Measurements from ENCODE around the gene SLC48A1.

SLC48A1 gene

GRCh38 chr12:47739979-47740378 lies 33.1 kb upstream of the SLC48A1 start:
- ATAC-seq (no peak), DNase-seq (no peak)
- Mint-ChIP-seq H3K27me3 (peaks cover 16% of the 10 kb centered on the region), H3K4me1 (peaks cover 45% of the 10 kb centered on the region), H3K9me3 (no peaks in the 10 kb centered on the region), H3K4me3 (no peak overlapping the region), H3K27ac (peak overlapping the region in 1 of 2 donors; percentile 46)

GRCh38 chr12:47740606-47741339 lies 32.3 kb upstream of the SLC48A1 start:
- Mint-ChIP-seq H3K27ac (no peak overlapping the region), H3K9me3 (no peaks in the 10 kb centered on the region), H3K4me1 (peaks cover 45% of the 10 kb centered on the region), H3K27me3 (peaks cover 23% of the 10 kb centered on the region), H3K4me3 (peak overlapping the region in 1 of 2 donors; percentile 16)
- peak; percentile 6 for ATAC-seq
- no peak for DNase-seq

GRCh38 chr12:47741340-47741703 lies 31.7 kb upstream of the SLC48A1 start:
- Mint-ChIP-seq H3K9me3 (no peaks in the 10 kb centered on the region), H3K27me3 (peaks cover 25% of the 10 kb centered on the region), H3K4me3 (peak overlapping the region in 1 of 2 donors; percentile 16), H3K27ac (no peak overlapping the region), H3K4me1 (peaks cover 45% of the 10 kb centered on the region)
- DNase-seq = peak; percentile 46 to 78
- ATAC-seq = peak; percentile 83

- peaks cover 29% of the 10 kb centered on the region for H3K27me3 Mint-ChIP-seq
- no peaks in the 10 kb centered on the region for H3K9me3 Mint-ChIP-seq
- no peak overlapping the region for H3K27ac Mint-ChIP-seq
- ATAC-seq (peak; percentile 34), DNase-seq (peak; percentile 70)
- peaks cover 45% of the 10 kb centered on the region for H3K4me1 Mint-ChIP-seq
- H3K4me3 Mint-ChIP-seq = no peak overlapping the region
These were observed 30.7 kb upstream of the SLC48A1 start for GRCh38 chr12:47742253-47742825.

- H3K27ac Mint-ChIP-seq = no peak overlapping the region
These were observed 29.7 kb upstream of the SLC48A1 start for GRCh38 chr12:47743311-47743860.

GRCh38 chr12:47744005-47744651 lies 28.9 kb upstream of the SLC48A1 start:
- Mint-ChIP-seq H3K27me3 (peaks cover 29% of the 10 kb centered on the region), H3K4me1 (peaks cover 34% of the 10 kb centered on the region), H3K9me3 (no peaks in the 10 kb centered on the region), H3K27ac (no peak overlapping the region), H3K4me3 (no peak overlapping the region)
- DNase-seq = peak; percentile 33 to 54
- ATAC-seq = no peak

More at GRCh38 chr12:47743311-47743860, 29.7 kb upstream of the SLC48A1 start:
- Mint-ChIP-seq H3K27me3 (peaks cover 29% of the 10 kb centered on the region), H3K4me3 (no peak overlapping the region), H3K4me1 (peaks cover 42% of the 10 kb centered on the region), H3K9me3 (no peaks in the 10 kb centered on the region)
- ATAC-seq = no peak
- DNase-seq = no peak

GRCh38 chr12:47744778-47745436 lies 28.1 kb upstream of the SLC48A1 start:
- H3K4me1 Mint-ChIP-seq = peaks cover 26% of the 10 kb centered on the region
- DNase-seq (no peak), ATAC-seq (no peak)
- H3K27me3 Mint-ChIP-seq = peaks cover 33% of the 10 kb centered on the region
- no peaks in the 10 kb centered on the region for H3K9me3 Mint-ChIP-seq
- H3K27ac Mint-ChIP-seq = no peak overlapping the region
- H3K4me3 Mint-ChIP-seq = no peak overlapping the region

GRCh38 chr12:47745485-47746041 lies 27.5 kb upstream of the SLC48A1 start:
- H3K4me3 Mint-ChIP-seq = no peak overlapping the region

GRCh38 chr12:47746073-47746472 lies 27.0 kb upstream of the SLC48A1 start:
- Mint-ChIP-seq H3K27me3 (peaks cover 37% of the 10 kb centered on the region), H3K4me3 (no peak overlapping the region)
- ATAC-seq = no peak

More at GRCh38 chr12:47745485-47746041, 27.5 kb upstream of the SLC48A1 start:
- H3K27me3 Mint-ChIP-seq = peaks cover 37% of the 10 kb centered on the region
- ATAC-seq = no peak
- no peak for DNase-seq
- H3K9me3 Mint-ChIP-seq = no peaks in the 10 kb centered on the region
- no peak overlapping the region for H3K27ac Mint-ChIP-seq
- H3K4me1 Mint-ChIP-seq = peaks cover 20% of the 10 kb centered on the region

GRCh38 chr12:47746523-47746922 lies 26.5 kb upstream of the SLC48A1 start:
- Mint-ChIP-seq H3K27me3 (peaks cover 37% of the 10 kb centered on the region), H3K27ac (peak overlapping the region; percentile 21 to 69), H3K9me3 (no peaks in the 10 kb centered on the region), H3K4me1 (peaks cover 10% of the 10 kb centered on the region), H3K4me3 (no peak overlapping the region)
- DNase-seq = no peak
- ATAC-seq = no peak

More at GRCh38 chr12:47746073-47746472, 27.0 kb upstream of the SLC48A1 start:
- peak overlapping the region; percentile 21 to 69 for H3K27ac Mint-ChIP-seq
- no peaks in the 10 kb centered on the region for H3K9me3 Mint-ChIP-seq
- H3K4me1 Mint-ChIP-seq = peaks cover 15% of the 10 kb centered on the region
- no peak for DNase-seq

- DNase-seq = no peak
- H3K4me3 Mint-ChIP-seq = no peak overlapping the region
- peaks cover 8% of the 10 kb centered on the region for H3K4me1 Mint-ChIP-seq
- no peak for ATAC-seq
- H3K27ac Mint-ChIP-seq = no peak overlapping the region
- H3K9me3 Mint-ChIP-seq = no peaks in the 10 kb centered on the region
- peaks cover 37% of the 10 kb centered on the region for H3K27me3 Mint-ChIP-seq
These were observed 25.9 kb upstream of the SLC48A1 start for GRCh38 chr12:47747126-47747525.

GRCh38 chr12:47747596-47748506 lies 25.2 kb upstream of the SLC48A1 start:
- Mint-ChIP-seq H3K27ac (no peak overlapping the region), H3K4me3 (no peak overlapping the region), H3K9me3 (no peaks in the 10 kb centered on the region), H3K27me3 (peaks cover 37% of the 10 kb centered on the region), H3K4me1 (peaks cover 8% of the 10 kb centered on the region)
- DNase-seq = no peak
- ATAC-seq = no peak

GRCh38 chr12:47748507-47748828 lies 24.6 kb upstream of the SLC48A1 start:
- peaks cover 10% of the 10 kb centered on the region for H3K4me1 Mint-ChIP-seq
- no peak overlapping the region for H3K27ac Mint-ChIP-seq
- H3K4me3 Mint-ChIP-seq = no peak overlapping the region
- peaks cover 32% of the 10 kb centered on the region for H3K27me3 Mint-ChIP-seq
- H3K9me3 Mint-ChIP-seq = no peaks in the 10 kb centered on the region
- ATAC-seq = no peak
- DNase-seq = no peak

- no peak overlapping the region for H3K27ac Mint-ChIP-seq
- ATAC-seq = no peak
- DNase-seq = no peak
- peaks cover 28% of the 10 kb centered on the region for H3K27me3 Mint-ChIP-seq
- no peaks in the 10 kb centered on the region for H3K9me3 Mint-ChIP-seq
- H3K4me3 Mint-ChIP-seq = no peak overlapping the region
- H3K4me1 Mint-ChIP-seq = peaks cover 10% of the 10 kb centered on the region
These were observed 24.1 kb upstream of the SLC48A1 start for GRCh38 chr12:47748899-47749298.
